HG02840 (cell line): ENCODE data around the gene MPRIP.

Source experiments
- ATAC-seq: cut with Tn5 transposase; IDR thresholded peaks from one replicate; pipeline ENCODE4 v1.9.1; 2021; ENCODE audit warnings: mild to moderate bottlenecking, moderate library complexity, moderate number of reproducible peaks; ENCODE audit not compliant: unreplicated experiment, low FRiP score

The MPRIP gene

GRCh38 chr17:17081304-17081940 is 39.2 kb downstream of the MPRIP start:
- no peak for ATAC-seq

DNA sequence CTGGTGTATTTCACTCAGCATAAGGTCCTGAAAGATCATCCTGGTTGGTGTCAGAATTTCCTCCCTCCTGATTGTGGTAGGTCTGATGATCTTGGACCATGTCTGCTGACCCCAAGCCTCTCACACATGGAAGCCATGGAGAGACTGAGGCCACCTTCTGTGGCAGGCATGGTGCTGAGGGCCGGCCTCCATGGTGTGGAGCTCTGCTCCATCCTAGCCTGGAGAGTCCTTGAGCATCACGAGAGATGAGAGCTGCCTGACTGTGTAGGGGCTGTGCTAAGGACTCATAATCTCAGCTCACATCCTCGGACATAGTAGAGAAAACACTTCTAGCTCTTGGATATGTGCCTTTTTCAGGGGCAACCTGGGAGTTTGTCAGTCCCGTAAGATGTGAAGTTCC is 40.6 kb downstream of the MPRIP start:
- no peak for ATAC-seq

DNA sequence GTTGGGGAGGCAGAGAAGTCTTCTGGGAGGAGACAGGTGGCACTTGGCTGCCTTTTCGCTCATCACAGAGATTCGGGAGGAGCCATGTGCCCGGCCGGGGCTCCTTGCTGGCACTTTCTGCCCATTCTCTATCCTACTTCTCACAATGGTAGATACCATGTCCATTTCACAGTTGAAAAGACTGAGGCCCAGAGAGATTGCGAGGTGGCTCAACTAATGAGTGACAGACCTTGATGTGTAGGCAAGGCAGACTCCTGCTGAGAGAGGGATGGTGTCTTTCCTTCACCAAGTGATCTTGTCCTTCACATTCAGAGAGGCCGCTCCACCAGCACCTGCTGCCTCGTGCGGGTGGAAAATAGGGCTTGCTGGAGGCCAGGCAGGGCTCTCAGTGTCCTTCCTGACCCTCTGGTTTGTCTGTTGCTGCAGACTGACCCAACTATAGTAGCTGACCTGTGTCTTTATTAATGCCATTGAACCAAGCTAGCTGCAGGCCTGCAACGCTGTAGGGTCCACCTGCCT is 42.1 kb downstream of the MPRIP start:
- ATAC-seq = no peak

- ATAC-seq = no peak
Observed at GRCh38 chr17:17084941-17085340, 42.7 kb downstream of the MPRIP start.

DNA sequence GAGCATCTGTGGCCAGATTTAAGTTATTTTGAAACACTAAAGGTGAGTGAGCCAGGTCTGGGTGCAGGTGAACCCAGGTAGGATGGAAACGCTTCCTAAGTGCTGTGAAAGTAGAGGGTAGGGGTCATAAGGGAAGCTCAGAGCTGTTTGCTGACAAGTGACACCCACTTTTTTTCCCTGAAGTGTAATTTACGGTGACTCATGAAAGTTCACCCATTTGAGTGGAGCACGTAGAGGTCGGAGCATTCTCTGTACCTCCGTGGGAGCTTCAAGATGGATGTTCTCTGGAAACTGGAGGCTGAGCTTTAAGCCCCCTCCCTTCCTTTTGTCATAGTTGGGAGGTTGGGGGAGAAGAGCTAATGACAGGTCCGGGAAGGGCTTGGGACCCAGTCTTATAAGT is 44.3 kb downstream of the MPRIP start:
- no peak for ATAC-seq

DNA sequence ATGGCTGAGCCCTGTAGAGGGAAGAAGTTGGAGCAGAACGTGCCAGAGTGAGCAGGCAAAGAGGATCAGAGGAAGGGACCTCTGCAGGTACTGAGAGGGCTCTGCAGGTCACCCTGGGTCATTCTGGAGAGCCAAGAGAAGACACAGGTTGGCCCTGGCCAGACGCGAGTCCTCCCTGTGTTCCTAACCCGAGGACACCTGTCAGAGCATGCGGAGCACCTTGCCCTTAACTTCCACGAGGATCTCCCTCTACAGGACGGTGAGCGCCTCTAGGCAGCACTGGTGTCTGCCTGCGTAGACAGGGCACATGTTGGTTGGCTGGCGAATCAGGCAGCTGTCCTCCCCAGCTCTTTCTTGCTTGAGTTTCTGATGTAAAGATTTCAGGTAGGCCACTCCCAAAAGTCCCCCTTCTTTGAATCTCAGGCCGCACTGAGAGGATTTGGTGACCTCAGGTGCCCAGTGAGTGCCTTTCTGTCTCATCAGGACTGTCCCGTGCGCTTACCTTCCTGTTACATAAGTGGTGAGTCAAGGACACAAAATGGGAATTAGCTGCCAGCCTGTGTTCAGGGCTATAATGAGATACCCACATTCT is 45.3 kb downstream of the MPRIP start:
- no peak for ATAC-seq

GRCh38 chr17:17088086-17088485 is 45.8 kb downstream of the MPRIP start:
- ATAC-seq = no peak

- ATAC-seq = no peak
Observed at GRCh38 chr17:17088541-17089525, 46.6 kb downstream of the MPRIP start.

GRCh38 chr17:17089796-17090641 is 47.8 kb downstream of the MPRIP start:
- ATAC-seq = no peak

DNA sequence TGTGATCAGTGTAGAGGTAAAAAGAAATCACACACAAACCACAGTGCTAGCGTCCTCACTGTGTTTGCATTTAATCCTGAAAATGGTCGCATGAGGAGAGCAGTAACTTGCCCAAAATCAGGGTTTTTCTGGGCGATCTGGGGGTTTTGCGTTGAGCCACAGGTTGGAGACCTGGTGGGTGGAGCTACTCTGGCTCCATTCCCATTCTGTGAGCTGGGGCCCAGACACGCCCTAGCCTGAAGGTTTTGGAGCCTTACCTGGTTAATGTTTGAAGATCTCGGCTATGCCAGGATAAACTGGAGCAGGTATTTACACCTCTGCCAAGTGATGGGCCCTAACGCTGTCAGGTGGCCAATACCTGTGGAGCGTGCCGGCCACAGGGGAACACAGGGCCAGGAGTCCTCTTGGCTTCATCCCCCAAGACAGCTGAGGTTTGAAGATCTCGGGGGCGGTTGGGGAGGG is 48.4 kb downstream of the MPRIP start:
- ATAC-seq = no peak

DNA sequence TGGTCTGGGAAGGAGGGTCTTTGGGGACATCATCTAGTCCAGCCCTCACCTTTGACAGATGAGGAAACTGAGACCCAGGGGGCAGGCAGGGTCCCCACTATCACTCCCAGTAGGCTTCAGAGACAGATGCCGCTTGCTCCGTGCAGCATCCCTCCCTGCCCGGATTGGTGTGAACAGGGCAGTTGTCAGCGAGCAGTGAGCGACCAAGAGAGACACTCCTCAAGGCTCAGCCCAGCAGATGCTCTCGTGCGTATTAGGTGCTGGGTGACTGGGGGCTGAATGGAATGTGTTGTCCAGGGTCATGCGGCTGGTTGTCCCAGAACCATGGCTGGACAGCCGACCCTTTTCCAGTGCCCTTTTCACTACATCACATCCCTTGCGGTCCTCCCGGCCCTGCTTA is 49.0 kb downstream of the MPRIP start:
- ATAC-seq = no peak

DNA sequence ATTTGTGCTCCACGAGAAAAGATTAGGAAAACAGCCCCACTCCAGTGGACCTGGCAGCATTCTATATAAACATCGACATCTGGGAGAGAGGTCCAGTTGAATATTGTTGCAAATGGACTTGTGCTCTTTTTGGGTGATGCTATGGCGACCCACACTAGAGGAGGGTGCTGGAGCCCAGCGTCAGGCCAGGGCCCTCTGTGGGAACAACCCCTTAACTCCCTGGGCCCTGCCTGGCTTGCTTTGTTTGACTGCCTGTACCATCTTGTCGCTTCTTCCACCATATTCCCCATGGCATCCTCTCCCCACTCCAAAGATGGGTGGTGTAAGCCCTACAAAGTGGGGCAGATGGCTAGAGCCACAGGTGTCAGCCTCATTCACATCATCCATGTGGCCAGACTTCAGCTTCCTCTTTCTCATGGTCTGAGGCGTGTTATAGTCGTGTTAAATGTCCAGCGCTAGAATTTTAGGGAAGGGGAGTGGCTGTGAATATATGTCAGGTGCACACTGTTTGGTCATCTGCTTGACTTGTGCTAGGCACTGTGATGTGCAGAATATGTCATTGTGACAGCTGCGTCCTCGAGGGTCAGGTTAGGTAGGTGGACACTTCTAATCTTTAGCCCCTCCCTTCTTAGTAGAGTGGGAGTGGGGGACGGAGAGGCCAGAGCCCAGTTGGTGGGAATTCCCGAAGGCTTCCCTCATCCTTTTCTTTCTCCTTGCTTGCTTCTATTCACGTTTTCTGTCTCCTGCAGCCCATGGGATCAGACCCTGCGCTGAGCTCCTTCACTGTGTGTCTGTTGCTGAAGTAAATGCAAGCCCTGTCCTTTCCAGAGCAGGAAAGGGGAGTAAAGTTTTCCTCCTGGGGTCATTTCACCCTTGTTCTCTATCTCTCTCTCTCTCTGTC is 49.8 kb downstream of the MPRIP start:
- ATAC-seq = no peak

GRCh38 chr17:17093764-17094163 is 51.5 kb downstream of the MPRIP start:
- no peak for ATAC-seq

DNA sequence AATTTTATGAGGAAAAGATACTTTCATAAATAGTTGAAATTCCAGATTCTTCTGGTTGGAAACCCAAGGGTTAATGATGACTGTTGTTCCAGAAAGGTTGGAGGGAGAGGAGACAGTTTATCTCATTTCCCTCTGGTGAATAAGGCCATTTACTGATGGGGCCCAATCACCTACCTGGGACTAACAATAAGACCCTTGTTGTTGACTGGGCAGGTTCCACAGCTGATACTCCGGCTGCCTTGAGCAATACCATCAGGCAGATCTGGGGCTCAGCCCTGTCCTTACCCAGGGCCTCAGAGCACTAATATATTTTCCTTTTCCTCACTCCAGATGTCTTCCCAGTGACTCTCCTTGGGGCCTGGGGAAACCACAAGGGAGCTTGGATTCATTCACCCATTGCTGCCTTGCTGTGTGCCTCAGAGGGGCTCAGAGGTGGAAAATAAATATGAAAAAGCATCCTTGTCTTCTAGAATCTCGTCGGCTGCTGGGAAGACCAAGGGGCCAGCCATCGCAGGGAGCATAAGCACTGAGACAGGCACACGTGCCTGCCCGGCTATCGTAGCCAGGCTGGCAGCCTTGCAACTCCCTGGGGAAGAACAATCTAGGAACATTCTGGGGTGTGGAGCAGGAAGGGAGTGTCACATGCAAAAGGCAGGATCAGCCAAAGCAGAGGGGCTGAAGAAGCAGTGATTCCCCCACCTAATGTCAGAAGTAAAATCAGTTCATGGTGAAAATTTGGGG is 54.4 kb downstream of the MPRIP start:
- no peak for ATAC-seq

- ATAC-seq = no peak
Observed at GRCh38 chr17:17097763-17098345, 55.6 kb downstream of the MPRIP start.

GRCh38 chr17:17098551-17099179 is 56.4 kb downstream of the MPRIP start:
- ATAC-seq = no peak

DNA sequence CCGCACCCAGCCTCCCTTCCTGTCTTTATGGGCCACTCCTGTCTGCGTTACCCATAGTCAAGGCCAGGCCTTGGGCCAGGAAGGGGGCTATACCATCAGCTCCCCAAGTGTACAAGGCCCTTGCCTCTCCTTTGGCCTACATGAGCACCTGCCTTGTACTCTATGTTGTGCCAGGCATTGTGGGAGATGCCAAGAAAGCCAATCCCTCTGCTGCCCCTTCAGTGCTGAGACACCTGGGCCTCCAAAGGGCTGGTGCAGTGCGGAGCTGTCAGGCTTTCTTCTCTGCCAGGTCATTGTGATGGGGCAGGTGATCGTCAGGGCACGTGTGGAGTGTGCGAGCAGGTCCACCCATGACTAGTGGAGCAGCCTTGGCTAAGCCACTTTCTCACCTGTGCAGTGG is 59.9 kb downstream of the MPRIP start:
- ATAC-seq = no peak

DNA sequence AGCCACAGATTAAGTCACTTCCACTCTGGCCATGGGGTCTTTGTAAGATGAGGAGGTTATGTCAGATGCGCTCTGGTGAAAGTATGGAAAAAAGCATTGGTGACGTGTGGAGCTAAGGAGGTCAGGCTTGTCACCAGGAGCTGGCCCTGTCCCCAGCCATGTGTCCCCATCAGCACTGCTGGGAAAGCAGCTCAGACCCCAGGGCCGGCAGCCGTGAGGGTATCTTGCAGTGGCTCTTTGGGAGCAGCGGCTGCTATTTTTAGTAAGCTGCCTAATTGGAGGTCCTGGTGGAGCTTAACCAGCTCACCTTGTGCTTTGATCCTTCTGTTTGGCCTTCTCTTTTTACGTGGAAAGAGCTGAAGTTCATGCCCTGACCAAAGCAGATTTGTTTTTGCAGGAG is 60.9 kb downstream of the MPRIP start:
- ATAC-seq = no peak
